Keratinocyte (primary cell): ENCODE data around the gene OXSR1. TPM values are rescaled to one million over a fixed set of nuclear protein-coding genes. Genes with fewer than 3 reads are reported as not detected.

ENCODE experiments used
- DNase-seq: peaks from one replicate; pipeline ENCODE4 v3.0.0-alpha.2; 2011; ENCODE audit warnings: low read depth, missing footprints, low spot score
- FAIRE-seq: peaks from 2 replicates; lab custom pipeline; 2011; peaks lifted over from hg19 to GRCh38; lab: Jason Lieb, UNC
- H2AFZ ChIP-seq: 2 replicates; pipeline ENCODE4 v1.6.0; 2012; ENCODE audit warnings: low read length, control low read depth, inconsistent platforms; ENCODE audit not compliant: control insufficient read depth
- H3K27ac ChIP-seq: 2 replicates; pipeline ENCODE4 v1.5.1; 2011; ENCODE audit warnings: low read length; ENCODE audit not compliant: control insufficient read depth, insufficient read depth
- H3K27me3 ChIP-seq: 3 replicates; pipeline ENCODE4 v1.6.0; 2011; ENCODE audit warnings: low read length; ENCODE audit not compliant: control insufficient read depth, insufficient read depth; ENCODE audit errors: extremely low read depth
- H3K36me3 ChIP-seq, 2 experiments: 2 replicates in 1 of 2; 3 replicates in 1 of 2; pipeline ENCODE4 v1.5.1; 2011; ENCODE audit warnings: low read length in 2 of 2, mild to moderate bottlenecking in 1 of 2; ENCODE audit not compliant: control insufficient read depth in 2 of 2, insufficient read depth in 2 of 2; ENCODE audit errors: extremely low read depth in 1 of 2
- H3K4me1 ChIP-seq: 3 replicates; pipeline ENCODE4 v1.5.1; 2011; ENCODE audit warnings: low read length; ENCODE audit not compliant: control insufficient read depth, insufficient read depth; ENCODE audit errors: extremely low read depth
- H3K4me2 ChIP-seq: 3 replicates; pipeline ENCODE4 v1.6.0; 2011; ENCODE audit warnings: low read depth, low read length; ENCODE audit not compliant: control insufficient read depth, insufficient read depth; ENCODE audit errors: extremely low read depth
- H3K4me3 ChIP-seq, 3 experiments: fragments of 200-600 bp in 1 of 3; sonication (generic) in 1 of 3; 2 replicates in 2 of 3; 3 replicates in 1 of 3; pipeline ENCODE4 v1.5.1; 2011 to 2016; ENCODE audit warnings: low read length in 3 of 3, mild to moderate bottlenecking in 3 of 3, control low read depth in 2 of 3, inconsistent platforms in 1 of 3, low read depth in 1 of 3, mixed read lengths in 1 of 3, mixed run types in 1 of 3, moderate library complexity in 1 of 3; ENCODE audit not compliant: control insufficient read depth in 2 of 3, insufficient read depth in 2 of 3; ENCODE audit errors: extremely low read depth in 1 of 3
- H3K79me2 ChIP-seq: 2 replicates; pipeline ENCODE4 v1.6.0; 2012; ENCODE audit warnings: low read length; ENCODE audit not compliant: control insufficient read depth, insufficient read depth
- H3K9ac ChIP-seq: 3 replicates; pipeline ENCODE4 v1.6.0; 2011; ENCODE audit warnings: low read length; ENCODE audit not compliant: control insufficient read depth, insufficient read depth; ENCODE audit errors: extremely low read depth
- H3K9me1 ChIP-seq: 3 replicates; pipeline ENCODE4 v1.6.0; 2011; ENCODE audit warnings: low read length; ENCODE audit not compliant: control insufficient read depth, insufficient read depth; ENCODE audit errors: extremely low read depth
- H3K9me3 ChIP-seq: 2 replicates; pipeline ENCODE4 v1.5.1; 2012; ENCODE audit warnings: low read depth, low read length; ENCODE audit not compliant: control insufficient read depth
- H4K20me1 ChIP-seq: 3 replicates; pipeline ENCODE4 v1.6.0; 2011; ENCODE audit warnings: low read length; ENCODE audit not compliant: control insufficient read depth, insufficient read depth; ENCODE audit errors: extremely low read depth
- EZH2 ChIP-seq: IDR thresholded peaks from one replicate; pipeline ENCODE4 v1.6.1; 2012; ENCODE audit warnings: inconsistent platforms, mild to moderate bottlenecking, low read length, moderate library complexity
- dilution Hi-C: fragments of 300-500 bp; cut with MboI; formaldehyde crosslinking; loops from one replicate; pipeline ENCODE4 v1.7.0; 2020; ENCODE audit warnings: low sequenced_read_pairs; ENCODE audit not compliant: extremely low pct_ligation_motif_present
- polyA plus RNA-seq, 5 experiments: library from polyadenylated mRNA; depleted of rRNA in 3 of 5; stranded (reverse) in 3 of 5; stranded (forward) in 1 of 5; unstranded in 1 of 5; fragments of >200 nt; gene quantifications; 1 replicate in 1 of 5; 2 replicates in 3 of 5; 3 replicates in 1 of 5; pipeline versions ENCODE4 v1.2.1 to v1.2.3, GENCODE V29; 2011 to 2012; ENCODE audit warnings: missing spikeins in 2 of 5, low read depth in 1 of 5, low replicate concordance in 1 of 5
- TF ChIP-seq, protein P1 (sequence below), 3 experiments: IDR thresholded peaks in 1 of 3; conservative IDR thresholded peaks in 1 of 3; optimal IDR thresholded peaks in 1 of 3; 2 replicates in 2 of 3; 3 replicates in 1 of 3; pipeline versions ENCODE3 to v1.5.1; 2011; ENCODE audit warnings: low read length in 3 of 3, mild to moderate bottlenecking in 3 of 3, moderate library complexity in 2 of 3, control low read depth in 1 of 3, inconsistent platforms in 1 of 3; ENCODE audit not compliant: insufficient read depth in 2 of 3; ENCODE audit errors: extremely low read depth in 1 of 3

The OXSR1 gene
- polyA plus RNA-seq, 1 donor (not counting 4 experiments of a cell fraction or from before 2014, with no cell fraction given): 77.0 TPM

DNA sequence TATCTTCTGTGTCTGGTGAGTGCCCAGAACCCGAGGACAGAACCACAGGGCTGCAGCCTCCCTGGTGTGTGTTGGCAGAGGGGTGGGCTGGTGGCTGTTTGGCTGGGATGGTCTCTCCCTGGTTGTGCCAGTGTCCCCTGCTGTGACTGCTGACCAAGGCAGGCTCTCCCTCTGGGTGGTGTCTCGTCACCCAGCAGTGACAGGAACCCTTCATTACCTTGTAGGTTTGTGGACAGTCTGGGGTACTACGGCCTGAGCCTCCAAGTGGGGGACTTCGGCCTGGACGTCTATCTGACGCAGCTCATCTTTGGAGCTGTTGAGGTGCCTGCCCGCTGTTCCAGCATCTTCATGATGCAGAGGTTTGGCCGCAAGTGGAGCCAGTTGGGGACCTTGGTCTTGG lies 110.3 kb downstream of the OXSR1 start:
- H3K4me3 ChIP-seq: no peak overlapping the region
- H3K4me1 ChIP-seq: no peaks in the 10 kb centered on the region
- H3K9me1 ChIP-seq: no peaks in the 10 kb centered on the region
- H3K4me2 ChIP-seq: no peak overlapping the region
- no peak overlapping the region for H3K9ac ChIP-seq
- dilution Hi-C loops: no loop called here
- H3K36me3 ChIP-seq: peaks cover 3 to 25% of the 10 kb centered on the region in 2 experiments
- H3K27ac ChIP-seq: no peak overlapping the region
- FAIRE-seq: no peak
- no peaks in the 10 kb centered on the region for H3K27me3 ChIP-seq
- DNase-seq: no peak
- no peak overlapping the region for H2AFZ ChIP-seq
- TF ChIP-seq EZH2: no peak
- TF ChIP-seq, protein P1, sequence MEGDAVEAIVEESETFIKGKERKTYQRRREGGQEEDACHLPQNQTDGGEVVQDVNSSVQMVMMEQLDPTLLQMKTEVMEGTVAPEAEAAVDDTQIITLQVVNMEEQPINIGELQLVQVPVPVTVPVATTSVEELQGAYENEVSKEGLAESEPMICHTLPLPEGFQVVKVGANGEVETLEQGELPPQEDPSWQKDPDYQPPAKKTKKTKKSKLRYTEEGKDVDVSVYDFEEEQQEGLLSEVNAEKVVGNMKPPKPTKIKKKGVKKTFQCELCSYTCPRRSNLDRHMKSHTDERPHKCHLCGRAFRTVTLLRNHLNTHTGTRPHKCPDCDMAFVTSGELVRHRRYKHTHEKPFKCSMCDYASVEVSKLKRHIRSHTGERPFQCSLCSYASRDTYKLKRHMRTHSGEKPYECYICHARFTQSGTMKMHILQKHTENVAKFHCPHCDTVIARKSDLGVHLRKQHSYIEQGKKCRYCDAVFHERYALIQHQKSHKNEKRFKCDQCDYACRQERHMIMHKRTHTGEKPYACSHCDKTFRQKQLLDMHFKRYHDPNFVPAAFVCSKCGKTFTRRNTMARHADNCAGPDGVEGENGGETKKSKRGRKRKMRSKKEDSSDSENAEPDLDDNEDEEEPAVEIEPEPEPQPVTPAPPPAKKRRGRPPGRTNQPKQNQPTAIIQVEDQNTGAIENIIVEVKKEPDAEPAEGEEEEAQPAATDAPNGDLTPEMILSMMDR (optimal IDR thresholded peaks at IDR 0.05 in 1 of 3, IDR thresholded peaks at IDR 0.05 in 1 of 3, conservative IDR thresholded peaks at IDR 0.05 in 1 of 3; ENCODE audit: extremely low read depth in 1 of 3, insufficient read depth in 2 of 3, low read length in 3 of 3): no peak
- H3K79me2 ChIP-seq: no peaks in the 10 kb centered on the region
- no peaks in the 10 kb centered on the region for H4K20me1 ChIP-seq
- no peaks in the 10 kb centered on the region for H3K9me3 ChIP-seq

- DNase-seq (no peak), FAIRE-seq (no peak)
- Histone ChIP-seq H3K9me1 (no peaks in the 10 kb centered on the region), H3K9me3 (no peaks in the 10 kb centered on the region), H3K79me2 (no peaks in the 10 kb centered on the region), H3K4me2 (no peak overlapping the region), H3K9ac (no peak overlapping the region), H3K4me3 (no peak overlapping the region), H3K27ac (no peak overlapping the region), H3K4me1 (no peaks in the 10 kb centered on the region), H4K20me1 (no peaks in the 10 kb centered on the region), H3K27me3 (no peaks in the 10 kb centered on the region), H2AFZ (no peak overlapping the region), H3K36me3 (peaks cover 3 to 23% of the 10 kb centered on the region in 2 experiments)
- dilution Hi-C loops: no loop called here
- TF ChIP-seq, protein P1 (optimal IDR thresholded peaks at IDR 0.05 in 1 of 3, IDR thresholded peaks at IDR 0.05 in 1 of 3, conservative IDR thresholded peaks at IDR 0.05 in 1 of 3; ENCODE audit: extremely low read depth in 1 of 3, insufficient read depth in 2 of 3, low read length in 3 of 3): no peak
- no peak for TF ChIP-seq EZH2
These were observed 111.0 kb downstream of the OXSR1 start for GRCh38 chr3:38276081-38276916.
